ENCODE measurements around the gene DNAH14. TPM values are rescaled to one million over a fixed set of nuclear protein-coding genes. Genes with fewer than 3 reads are reported as not detected.
A peak's percentile ranks its signal among the peaks of the same experiment; 100 is the strongest.
"Not testable (repeated sequence)": the region's sequence is repeated elsewhere in the genome, so short reads cannot be mapped to it uniquely, and the experiment has no call there.

The DNAH14 gene
- under 1 TPM; 0.32 to 0.70 TPM for total RNA-seq

DNA sequence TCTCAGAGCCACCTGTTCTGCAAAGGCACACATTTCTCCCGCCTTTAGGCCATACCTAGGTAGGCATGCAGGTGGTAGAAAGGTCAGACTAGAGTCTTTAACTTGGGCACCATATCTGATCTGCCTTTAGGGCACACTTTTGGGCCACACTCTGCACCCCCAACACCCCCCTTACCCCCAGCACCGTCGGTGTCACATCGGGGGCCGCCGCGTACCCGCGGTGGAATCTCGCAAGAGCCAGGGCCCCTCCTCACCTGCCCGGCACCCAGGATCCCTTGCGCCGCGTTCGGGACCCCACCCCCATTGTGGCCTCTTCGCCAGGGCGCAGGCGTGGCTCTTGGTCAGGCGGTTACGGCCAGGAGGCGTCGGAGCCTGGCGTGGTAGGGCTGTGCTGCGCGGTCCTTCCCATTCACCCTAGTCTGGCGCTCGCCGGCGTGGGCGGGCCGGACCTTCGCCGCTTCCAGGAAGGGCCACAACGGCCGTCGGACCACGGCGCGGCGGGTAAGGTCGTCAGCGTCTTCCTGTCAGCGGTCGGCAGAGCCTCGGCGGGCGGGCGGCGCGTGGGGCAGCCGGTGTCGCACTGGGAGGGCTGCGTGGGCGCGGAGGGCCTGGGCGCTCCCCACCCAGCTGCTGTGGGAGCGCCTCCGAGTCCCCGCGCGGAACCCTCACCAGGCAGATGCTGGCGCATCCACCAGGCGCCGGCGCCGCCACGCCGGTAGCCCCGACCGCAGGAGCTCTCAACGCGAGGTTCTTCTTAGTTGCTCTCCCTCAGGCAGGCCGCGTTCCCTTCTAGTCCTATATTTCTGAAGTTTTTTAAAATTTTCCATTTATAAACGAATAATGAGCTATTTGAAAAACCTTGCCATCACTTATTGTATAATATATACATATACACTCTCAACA lies at the start of gene DNAH14:
Gene DNAH14 (plus strand): TSS at position 341 of the 903 bp plus-strand sequence. CDS start 23,028 bp downstream, outside the sequence.
- no peak within 1 kb of the TSS for H3K27ac Mint-ChIP-seq
- peaks cover 27% of the 10 kb centered on the region for H3K27me3 Mint-ChIP-seq
- CTCF ChIA-PET = no interaction called here
- peaks cover 5% of the 10 kb centered on the region for H3K4me1 Mint-ChIP-seq
- ATAC-seq (peak; percentile 27), DNase-seq (no peak)
- H3K9me3 Mint-ChIP-seq (ENCODE audit: low read depth) = peaks cover 16% of the 10 kb centered on the region
- H3K36me3 Mint-ChIP-seq = no peaks in the 10 kb centered on the region
- H3K4me3 Mint-ChIP-seq = peak within 1 kb of the TSS; percentile 32

DNA sequence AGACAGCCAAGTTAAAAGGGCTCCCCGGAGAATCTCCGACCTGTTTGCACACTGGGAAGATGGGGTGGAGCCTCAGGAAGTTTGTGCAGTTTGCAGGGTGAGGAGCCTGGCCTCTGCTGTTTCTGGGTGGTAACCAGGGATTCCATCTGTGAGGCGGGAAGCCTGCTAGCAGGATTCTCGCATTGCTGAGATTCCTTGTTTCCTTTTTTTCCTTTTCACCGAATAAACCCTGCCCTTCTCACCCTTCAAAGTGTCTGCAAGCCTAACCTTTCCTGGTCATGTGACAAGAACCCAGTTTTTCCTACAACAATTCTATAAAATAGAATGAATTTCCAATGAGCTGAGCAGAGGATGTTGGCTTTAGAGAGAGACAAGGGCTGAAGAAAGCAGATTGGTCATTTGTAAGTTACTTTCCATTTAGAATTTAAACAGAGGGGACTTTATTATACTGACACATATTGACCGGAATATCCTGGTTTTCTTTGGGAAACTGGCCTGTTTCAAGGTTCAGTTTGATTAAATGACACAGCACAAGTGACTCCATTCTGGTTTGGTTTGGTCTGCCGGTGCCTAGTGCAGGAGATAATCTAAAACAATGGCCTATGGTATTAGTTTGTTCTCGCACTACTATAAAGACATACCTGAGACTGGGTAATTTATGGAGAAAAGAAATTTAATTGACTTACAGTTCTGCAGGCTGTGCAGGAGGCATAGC lies 48.7 kb upstream of the DNAH14 start:
- DNase-seq (peak; percentile 1), ATAC-seq (no peak)
- Mint-ChIP-seq H3K4me3 (no peak overlapping the region), H3K9me3 (ENCODE audit: low read depth) (no peaks in the 10 kb centered on the region), H3K27me3 (peaks cover 12% of the 10 kb centered on the region), H3K36me3 (no peaks in the 10 kb centered on the region), H3K4me1 (no peaks in the 10 kb centered on the region), H3K27ac (no peak overlapping the region)
- CTCF ChIA-PET = no interaction called here

DNA sequence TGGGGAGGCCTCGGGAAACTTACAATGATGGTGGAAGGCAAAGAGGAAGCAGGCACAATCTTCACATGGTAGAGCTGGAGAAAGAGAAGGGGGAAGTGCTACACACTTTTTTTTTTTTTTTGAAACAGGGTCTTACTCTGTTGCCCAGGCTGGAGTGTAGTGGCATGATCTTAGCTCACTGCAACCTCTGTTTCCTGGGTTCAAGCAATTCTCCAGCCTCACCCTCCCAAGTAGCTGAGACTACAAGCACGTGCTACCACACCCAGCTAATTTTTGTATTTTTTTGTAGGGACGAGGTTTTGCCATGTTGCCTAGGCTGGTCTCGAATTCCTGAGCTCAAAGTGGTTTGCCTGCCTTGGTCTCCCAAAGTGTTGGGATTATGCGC lies 48.2 kb upstream of the DNAH14 start:
- H3K27ac Mint-ChIP-seq; H3K4me3 Mint-ChIP-seq; H3K9me3 Mint-ChIP-seq (ENCODE audit: low read depth); CTCF ChIA-PET; H3K4me1 Mint-ChIP-seq; H3K27me3 Mint-ChIP-seq; ATAC-seq; H3K36me3 Mint-ChIP-seq: not testable (repeated sequence)
- DNase-seq = peak; percentile 1

DNA sequence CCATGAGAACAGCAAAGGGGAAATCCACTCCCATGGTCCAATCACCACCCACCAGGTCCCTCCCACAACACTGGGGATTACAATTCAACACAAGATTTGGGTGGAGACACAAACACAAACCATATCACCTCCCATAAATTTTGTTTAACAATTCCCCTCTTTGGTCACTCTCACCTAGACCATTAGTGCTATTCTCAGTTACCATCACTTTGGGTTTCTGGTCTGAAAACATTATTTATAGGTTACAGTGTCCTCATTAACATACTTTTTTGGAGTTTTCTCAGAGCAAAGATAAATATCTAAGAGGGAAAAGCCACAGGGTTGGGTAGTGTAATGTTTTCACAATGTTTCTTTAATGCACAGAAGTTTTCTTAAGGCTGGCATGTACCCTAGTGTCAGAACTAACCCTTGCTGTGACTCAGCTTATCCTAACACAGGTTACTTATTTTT lies 47.7 kb upstream of the DNAH14 start:
- DNase-seq (peak; percentile 4), ATAC-seq (no peak)
- H3K36me3 Mint-ChIP-seq = no peaks in the 10 kb centered on the region
- H3K9me3 Mint-ChIP-seq (ENCODE audit: low read depth) = peaks cover 2% of the 10 kb centered on the region
- H3K4me3 Mint-ChIP-seq = no peak overlapping the region
- no peaks in the 10 kb centered on the region for H3K4me1 Mint-ChIP-seq
- CTCF ChIA-PET = no interaction called here
- peaks cover 3% of the 10 kb centered on the region for H3K27me3 Mint-ChIP-seq
- H3K27ac Mint-ChIP-seq = no peak overlapping the region

DNA sequence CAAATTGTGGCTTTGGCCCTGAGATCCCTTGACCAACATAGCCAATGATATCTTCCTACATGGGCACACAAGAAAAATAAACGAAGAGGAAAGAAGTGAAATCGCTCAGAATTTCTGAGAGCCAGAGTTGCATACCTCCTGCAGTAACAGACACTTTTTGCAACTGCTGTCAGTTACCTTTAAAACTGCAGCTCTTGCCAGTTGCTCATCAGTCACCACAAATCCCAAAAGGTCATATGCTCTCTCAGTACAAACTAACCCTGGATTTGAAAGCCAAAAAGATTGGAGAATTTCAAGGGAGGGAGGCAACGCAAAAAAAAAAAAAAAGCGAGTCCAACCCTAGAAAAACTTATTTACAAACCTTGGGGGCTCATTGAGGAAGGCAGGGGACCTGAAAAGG lies 47.2 kb upstream of the DNAH14 start:
- ATAC-seq (no peak), DNase-seq (peak; percentile 15)
- H3K4me3 Mint-ChIP-seq = no peak overlapping the region
- H3K36me3 Mint-ChIP-seq = no peaks in the 10 kb centered on the region
- H3K4me1 Mint-ChIP-seq = no peaks in the 10 kb centered on the region
- no peak overlapping the region for H3K27ac Mint-ChIP-seq
- CTCF ChIA-PET = no interaction called here
- peaks cover 3% of the 10 kb centered on the region for H3K27me3 Mint-ChIP-seq
- peaks cover 2% of the 10 kb centered on the region for H3K9me3 Mint-ChIP-seq (ENCODE audit: low read depth)

DNA sequence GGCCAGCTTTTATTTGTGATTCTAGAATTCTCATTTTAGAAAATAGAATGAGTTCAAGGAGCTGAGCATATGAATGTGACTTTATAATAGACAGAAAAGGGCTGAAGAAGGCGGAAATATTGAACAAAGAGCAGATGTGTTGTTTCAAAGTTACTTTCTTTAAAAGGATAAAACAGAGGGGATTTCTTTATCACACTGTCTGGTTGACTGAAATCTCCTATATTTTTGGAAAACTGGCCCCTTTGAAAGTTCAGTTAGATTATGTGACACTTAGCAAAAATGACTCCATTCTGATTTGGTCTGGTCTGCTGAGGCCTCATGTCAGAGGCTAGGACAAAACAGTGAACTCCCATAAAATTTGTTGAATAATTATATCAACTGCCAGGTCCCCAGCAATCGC lies 46.4 kb upstream of the DNAH14 start:
- ATAC-seq = no peak
- Mint-ChIP-seq H3K4me1 (no peaks in the 10 kb centered on the region), H3K27me3 (peaks cover 3% of the 10 kb centered on the region), H3K4me3 (no peak overlapping the region), H3K27ac (no peak overlapping the region), H3K9me3 (ENCODE audit: low read depth) (peaks cover 2% of the 10 kb centered on the region), H3K36me3 (no peaks in the 10 kb centered on the region)
- CTCF ChIA-PET = no interaction called here
- no peak for DNase-seq

DNA sequence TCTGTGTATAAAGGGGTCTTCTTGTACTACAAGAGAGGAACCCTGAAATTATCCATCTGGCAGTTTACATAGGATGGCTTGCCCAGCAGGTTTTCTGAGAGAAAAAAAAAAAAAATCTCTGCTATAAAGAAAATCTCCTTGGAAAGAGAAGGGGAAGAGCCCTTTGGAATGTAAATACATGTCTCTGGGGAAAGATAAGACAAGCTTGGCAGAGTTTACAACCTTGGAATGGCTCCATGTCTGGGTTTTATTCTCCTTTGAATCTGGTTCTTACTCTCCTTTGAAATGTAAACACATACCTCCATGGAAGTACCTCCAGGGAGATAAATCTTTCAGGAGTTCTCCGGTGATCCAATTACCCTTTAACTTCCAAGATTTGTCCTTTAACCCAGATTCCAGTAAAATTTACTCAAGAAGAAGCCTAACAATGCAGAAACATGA lies 45.1 kb upstream of the DNAH14 start:
- peaks cover 3% of the 10 kb centered on the region for H3K27me3 Mint-ChIP-seq
- CTCF ChIA-PET = no interaction called here

DNA sequence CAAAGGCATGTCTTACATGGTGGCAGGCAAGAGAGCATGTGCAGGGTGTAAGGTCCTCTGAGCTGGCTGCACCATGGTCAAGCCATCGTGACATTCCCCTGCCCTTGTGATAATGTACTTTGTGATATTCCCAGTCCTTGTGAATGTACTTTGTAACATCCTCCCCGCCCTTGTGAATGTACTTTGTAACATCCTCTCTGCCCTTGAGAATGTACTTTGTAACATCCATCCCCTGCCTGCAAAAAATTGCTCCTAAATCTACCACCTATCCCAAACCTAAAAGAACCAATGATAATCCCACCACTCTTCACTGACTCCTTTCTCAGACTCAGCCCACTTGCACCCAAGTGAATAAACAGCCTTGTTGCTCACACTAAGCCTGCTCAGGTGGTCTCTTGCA lies 44.1 kb upstream of the DNAH14 start:
- not testable (repeated sequence) for H3K36me3 Mint-ChIP-seq, H3K27ac Mint-ChIP-seq

More for the DNA sequence above, 45.1 kb upstream of the DNAH14 start:
- Mint-ChIP-seq H3K4me1 (no peaks in the 10 kb centered on the region), H3K4me3 (no peak overlapping the region), H3K9me3 (ENCODE audit: low read depth) (peaks cover 2% of the 10 kb centered on the region), H3K27ac (no peak overlapping the region), H3K36me3 (no peaks in the 10 kb centered on the region)
- ATAC-seq (no peak), DNase-seq (no peak)

DNA sequence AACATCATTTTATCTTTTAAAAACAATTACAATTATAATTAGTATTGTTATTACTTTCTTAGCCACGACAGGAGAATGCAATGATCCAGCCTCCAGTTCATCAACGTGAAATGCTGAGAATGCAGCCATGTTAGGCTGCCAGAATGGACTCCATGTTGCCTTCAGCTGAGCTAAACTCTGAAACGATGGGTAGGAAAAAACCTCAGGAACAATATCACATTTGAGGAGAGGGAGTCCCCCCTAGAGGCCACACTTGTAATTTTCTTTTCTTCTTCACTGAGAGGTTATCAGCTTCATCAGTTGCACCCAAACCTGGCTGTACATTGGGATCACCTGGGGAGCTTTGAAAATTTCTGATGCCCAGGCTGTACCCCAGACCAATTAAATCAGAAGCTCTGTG lies 34.6 kb upstream of the DNAH14 start:
- Mint-ChIP-seq H3K27ac (no peak overlapping the region), H3K9me3 (ENCODE audit: low read depth) (peaks cover 3% of the 10 kb centered on the region), H3K4me3 (no peak overlapping the region), H3K36me3 (no peaks in the 10 kb centered on the region), H3K4me1 (no peaks in the 10 kb centered on the region), H3K27me3 (peaks cover 2% of the 10 kb centered on the region)
- ATAC-seq (no peak), DNase-seq (peak; percentile 1)
- CTCF ChIA-PET = interaction anchor here (1.5 kb wide), 1 partner anchor 43 kb away, joined by 3 read pairs; no protein-coding TSS in a partner anchor

More for the DNA sequence above, 44.1 kb upstream of the DNAH14 start:
- H3K4me1 Mint-ChIP-seq; H3K27me3 Mint-ChIP-seq; ATAC-seq; CTCF ChIA-PET; H3K4me3 Mint-ChIP-seq; DNase-seq; H3K9me3 Mint-ChIP-seq (ENCODE audit: low read depth): not testable (repeated sequence)

DNA sequence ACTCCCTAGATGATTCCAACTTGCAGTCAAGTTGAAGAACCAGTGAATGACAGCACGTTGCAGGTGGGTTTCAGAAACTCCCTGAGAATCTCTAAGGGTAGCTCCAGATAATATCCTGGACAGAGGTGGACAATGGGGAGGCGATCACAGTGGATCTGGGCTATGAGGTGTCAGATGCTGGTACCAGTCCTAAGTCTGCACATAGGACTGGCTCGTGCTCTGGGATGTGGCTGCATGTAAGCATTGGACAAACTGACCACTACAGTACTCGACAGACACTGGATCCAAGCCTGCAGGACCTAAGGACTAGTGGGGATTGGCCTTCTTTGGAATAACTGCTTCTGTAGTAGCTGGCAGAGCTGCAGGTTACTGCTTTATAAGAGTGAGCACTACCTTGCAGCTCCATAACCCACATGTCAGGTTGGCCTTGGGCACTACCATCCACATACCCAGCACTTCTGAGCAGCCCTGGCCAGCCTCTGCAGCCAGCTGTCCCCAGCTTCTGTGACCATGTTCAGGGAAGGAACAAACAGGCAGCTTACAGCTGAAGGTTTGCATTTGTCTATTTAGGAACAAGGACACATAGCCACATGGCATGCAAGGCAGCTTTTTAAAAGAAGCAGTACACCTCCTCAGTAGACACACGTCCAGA lies 33.2 kb upstream of the DNAH14 start:
- no peak overlapping the region for H3K4me3 Mint-ChIP-seq
- H3K27ac Mint-ChIP-seq = no peak overlapping the region
- DNase-seq = peak; percentile 8
- H3K27me3 Mint-ChIP-seq = peaks cover 8% of the 10 kb centered on the region
- no peaks in the 10 kb centered on the region for H3K4me1 Mint-ChIP-seq
- CTCF ChIA-PET = interaction anchor here (1.5 kb wide), 1 partner anchor 45 kb away, joined by 3 read pairs; no protein-coding TSS in a partner anchor
- ATAC-seq = no peak
- H3K36me3 Mint-ChIP-seq = no peaks in the 10 kb centered on the region
- peaks cover 3% of the 10 kb centered on the region for H3K9me3 Mint-ChIP-seq (ENCODE audit: low read depth)

DNA sequence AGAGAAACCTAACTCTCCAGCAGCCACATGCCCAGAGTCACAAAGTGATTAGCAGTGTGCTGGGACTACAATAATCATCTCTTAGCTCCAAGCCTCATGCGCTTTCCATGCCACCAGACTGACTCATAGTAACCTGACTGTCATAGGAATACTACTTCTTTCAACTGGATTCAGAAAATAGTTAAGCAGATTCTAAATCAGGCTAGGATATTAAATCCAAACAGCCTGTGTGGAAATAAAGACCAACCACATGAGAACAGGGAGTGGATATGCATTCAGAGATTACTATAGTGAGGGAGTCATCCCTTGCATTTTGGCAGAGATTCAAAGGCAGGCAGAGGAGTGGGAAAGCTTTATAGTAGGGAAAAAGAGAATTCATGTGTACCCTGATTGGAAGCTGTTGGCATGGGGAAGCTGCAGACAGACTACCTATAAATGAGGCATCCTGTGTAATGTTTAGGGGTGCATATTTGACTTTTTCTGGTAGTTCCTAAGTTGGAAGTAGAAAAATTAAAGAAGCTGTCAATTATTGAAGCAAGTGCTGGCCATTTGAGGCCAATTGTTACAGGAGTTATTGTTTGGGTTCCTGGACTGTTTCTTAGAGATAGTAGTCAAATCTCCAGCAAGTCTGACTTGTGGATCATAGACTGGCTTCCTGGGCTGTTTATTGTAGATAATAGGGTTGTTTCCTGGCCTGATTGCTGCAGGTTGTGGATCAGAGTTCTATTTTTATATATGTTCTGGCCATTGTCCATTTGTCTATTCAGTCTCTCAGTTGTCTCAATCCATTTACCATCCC lies 31.7 kb upstream of the DNAH14 start:
- DNase-seq = no peak
- Mint-ChIP-seq H3K4me1 (no peaks in the 10 kb centered on the region), H3K36me3 (no peaks in the 10 kb centered on the region), H3K9me3 (ENCODE audit: low read depth) (peaks cover 3% of the 10 kb centered on the region), H3K4me3 (no peak overlapping the region), H3K27ac (no peak overlapping the region), H3K27me3 (peaks cover 11% of the 10 kb centered on the region)
- CTCF ChIA-PET = no interaction called here
- no peak for ATAC-seq

DNA sequence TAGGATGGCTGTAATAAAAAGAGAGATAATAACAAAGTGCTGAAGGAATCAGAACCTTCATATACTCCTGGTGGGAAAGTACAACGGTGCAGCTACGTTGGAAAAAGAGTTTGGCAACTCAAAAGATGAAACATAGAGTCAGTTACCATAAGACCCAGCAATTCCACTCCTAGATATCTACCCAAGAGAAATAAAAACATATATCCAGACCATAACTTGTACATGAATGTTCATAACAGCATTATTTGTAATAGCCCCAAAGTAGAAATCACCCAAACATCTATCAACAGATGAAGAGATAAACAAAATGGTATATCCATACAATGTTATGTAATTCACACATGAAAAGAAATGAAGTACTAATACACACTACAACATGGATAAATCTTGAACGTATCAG lies 30.5 kb upstream of the DNAH14 start:
- H3K4me3 Mint-ChIP-seq = no peak overlapping the region
- no peak for ATAC-seq
- no peaks in the 10 kb centered on the region for H3K36me3 Mint-ChIP-seq
- no peaks in the 10 kb centered on the region for H3K4me1 Mint-ChIP-seq
- DNase-seq = no peak
- peaks cover 3% of the 10 kb centered on the region for H3K9me3 Mint-ChIP-seq (ENCODE audit: low read depth)
- no peak overlapping the region for H3K27ac Mint-ChIP-seq
- CTCF ChIA-PET = no interaction called here
- H3K27me3 Mint-ChIP-seq = peaks cover 11% of the 10 kb centered on the region
